Measurements from ENCODE around the gene EIF5A.
"Not testable (repeated sequence)": the region's sequence is repeated elsewhere in the genome, so short reads cannot be mapped to it uniquely, and the experiment has no call there.

EIF5A gene

DNA sequence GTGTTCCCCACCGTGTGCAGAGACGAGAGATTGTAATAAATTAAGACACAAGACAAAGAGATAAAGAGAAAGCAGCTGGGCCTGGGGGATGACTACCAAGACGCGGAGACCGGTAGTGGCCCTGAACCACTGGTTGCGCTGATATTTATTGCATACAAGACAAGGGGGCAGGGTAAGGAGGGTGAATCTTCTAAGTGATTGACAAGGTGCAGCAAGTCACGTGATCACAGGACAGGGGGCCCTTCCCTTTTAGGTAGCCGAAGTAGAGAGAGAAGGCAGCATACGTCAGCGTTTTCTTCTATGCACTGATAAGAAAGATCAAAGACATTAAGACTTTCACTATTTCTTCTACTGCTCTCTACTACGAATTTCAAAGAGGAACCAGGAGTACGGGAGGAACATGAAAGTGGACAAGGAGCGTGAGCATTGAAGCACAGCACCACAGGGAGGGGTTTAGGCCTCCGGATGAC is 25.2 kb downstream of the EIF5A start:
- DNase-seq (ENCODE audit: low read depth), result not testable (repeated sequence)

GRCh38 chr17:7334938-7335538 is 27.6 kb downstream of the EIF5A start:
- DNase-seq (ENCODE audit: low read depth), result no peak

GRCh38 chr17:7335765-7336164 is 28.3 kb downstream of the EIF5A start:
- not testable (repeated sequence) for DNase-seq (ENCODE audit: low read depth)

DNA sequence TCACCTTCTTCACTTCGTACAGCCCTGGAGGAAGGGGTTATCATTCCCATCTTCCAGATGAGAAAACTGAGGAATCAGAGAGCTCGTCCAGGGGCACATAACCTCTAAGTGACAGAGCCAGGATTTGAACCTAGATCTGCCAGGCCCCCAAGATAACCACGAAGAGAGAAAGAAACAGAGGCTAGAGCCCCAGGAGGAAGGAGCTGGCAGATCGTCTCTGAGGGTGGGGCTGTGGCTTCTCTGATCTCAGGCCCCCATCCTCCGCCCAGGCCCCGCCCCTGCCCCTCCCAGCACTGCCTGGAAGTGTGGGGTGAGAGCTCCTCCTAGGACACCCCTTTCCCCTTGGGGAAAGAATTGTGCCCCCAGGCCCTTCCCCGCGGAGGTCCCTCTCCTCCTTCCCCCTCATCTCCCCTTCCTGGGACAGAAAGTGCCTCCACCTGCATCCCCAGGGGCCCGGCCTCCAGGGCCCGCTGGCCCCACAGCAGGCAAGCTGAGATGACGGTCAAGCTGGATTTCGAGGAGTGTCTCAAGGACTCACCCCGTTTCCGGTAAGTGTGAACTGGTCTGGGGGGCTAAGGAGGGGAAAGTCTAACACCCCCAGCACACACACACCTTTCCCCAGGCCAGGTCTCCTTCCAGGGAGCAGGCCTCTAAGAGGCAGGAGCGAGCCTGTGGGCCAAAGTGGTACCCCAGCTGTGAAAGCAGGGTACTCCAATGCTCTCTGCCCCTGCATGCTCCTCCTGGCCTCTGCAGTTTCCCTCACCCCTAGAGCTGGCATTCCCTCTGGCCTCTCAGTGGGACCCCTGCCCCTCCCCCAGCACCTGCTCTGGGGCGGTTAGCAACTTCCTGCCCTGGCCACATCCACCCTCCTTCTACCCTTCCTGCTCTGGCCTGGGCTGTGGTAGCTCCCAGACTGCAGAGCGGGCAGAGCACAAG is 29.1 kb downstream of the EIF5A start, which contains the start of gene ACAP1:
ACAP1 (plus strand) TSS at position 290 of the 936 bp plus-strand sequence; CDS start at position 496, 206 bp downstream.
- no peak for DNase-seq (ENCODE audit: low read depth)

- DNase-seq (ENCODE audit: low read depth), result not testable (repeated sequence)
These were observed 30.2 kb downstream of the EIF5A start for GRCh38 chr17:7337600-7337999.

- no peak for DNase-seq (ENCODE audit: low read depth)
These were observed 32.8 kb downstream of the EIF5A start for GRCh38 chr17:7340179-7340578.

DNA sequence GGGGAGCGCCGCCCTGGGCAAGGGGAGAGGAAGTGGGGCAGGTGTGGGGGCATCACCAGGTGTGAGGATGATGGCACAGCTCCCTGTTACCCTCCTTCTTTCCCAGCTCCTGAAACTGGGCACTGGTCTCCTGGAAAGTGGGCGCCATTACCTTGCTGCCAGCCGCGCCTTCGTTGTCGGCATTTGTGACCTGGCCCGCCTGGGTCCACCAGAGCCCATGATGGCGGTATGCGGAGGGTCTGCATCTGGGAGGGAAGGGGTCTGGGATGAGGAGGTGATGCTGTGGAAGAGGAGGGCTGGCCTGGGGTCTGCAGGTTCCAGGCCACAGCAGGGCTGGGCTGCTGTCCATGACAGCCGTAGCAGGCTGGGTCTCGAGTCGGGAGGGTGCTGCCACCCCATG is 34.4 kb downstream of the EIF5A start:
- DNase-seq (ENCODE audit: low read depth), result no peak

DNA sequence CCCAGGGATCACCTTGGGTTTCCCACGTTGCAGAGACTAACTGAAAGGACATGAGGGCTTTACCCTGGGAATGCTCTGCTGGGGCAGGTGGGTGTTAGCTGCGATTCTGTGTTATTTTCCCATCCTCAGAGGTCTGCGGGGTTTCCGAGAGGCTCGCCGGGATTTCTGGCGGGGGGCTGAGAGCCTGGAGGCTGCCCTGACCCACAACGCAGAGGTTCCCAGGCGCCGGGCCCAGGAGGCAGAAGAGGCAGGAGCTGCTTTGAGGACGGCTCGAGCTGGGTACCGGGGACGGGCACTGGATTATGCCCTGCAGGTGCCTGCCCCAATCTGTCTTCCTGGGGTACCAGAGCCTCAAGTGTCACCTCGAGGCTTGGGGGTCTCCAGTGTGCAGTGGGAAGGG is 35.8 kb downstream of the EIF5A start:
- no peak for DNase-seq (ENCODE audit: low read depth)

GRCh38 chr17:7346761-7347614 is 39.6 kb downstream of the EIF5A start:
- DNase-seq (ENCODE audit: low read depth), result no peak

GRCh38 chr17:7347630-7348477 is 40.4 kb downstream of the EIF5A start:
- DNase-seq (ENCODE audit: low read depth), result no peak

DNA sequence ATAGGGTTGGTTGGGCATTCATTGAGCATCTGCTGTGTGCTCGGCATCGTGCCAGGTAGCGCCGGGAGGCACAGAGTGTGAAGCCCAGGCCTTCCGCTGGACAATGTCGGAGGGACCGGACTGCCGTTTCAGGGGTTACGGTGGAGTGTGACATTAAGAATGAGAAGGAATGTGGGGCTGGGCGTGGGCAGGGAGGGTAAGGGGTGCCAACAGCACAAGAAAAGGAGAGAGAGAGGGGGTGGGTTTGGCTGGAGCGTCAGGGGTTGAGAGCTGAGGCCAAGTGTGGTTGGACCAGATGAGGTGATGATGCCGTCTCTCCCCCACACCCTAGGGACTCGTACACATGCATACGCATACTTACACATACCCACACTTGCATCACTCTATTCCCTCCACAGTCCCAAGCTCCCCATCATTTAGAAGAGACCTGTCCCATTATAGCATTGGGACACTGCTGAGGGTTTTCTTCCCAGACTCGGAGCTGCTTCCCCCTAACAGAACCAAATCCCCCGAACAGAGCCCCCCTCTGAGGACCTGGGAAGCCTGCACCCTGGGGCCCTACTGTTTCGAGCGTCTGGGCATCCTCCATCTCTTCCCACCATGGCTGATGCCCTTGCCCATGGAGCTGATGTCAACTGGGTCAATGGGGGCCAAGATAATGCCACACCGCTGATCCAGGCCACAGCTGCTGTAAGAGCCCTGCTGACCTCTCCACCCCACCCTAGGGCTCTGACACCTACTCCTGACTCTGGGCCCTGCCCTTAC is 41.2 kb downstream of the EIF5A start:
- DNase-seq (ENCODE audit: low read depth), result no peak

- DNase-seq (ENCODE audit: low read depth), result no peak
These were observed 44.5 kb downstream of the EIF5A start, which contains the start of gene KCTD11 for GRCh38 chr17:7351665-7352502. TSS of gene KCTD11 (plus strand) at chr17:7352162.

- no peak for DNase-seq (ENCODE audit: low read depth)
These were observed 45.1 kb downstream of the EIF5A start for GRCh38 chr17:7352503-7352889.

GRCh38 chr17:7352910-7353635 is 45.6 kb downstream of the EIF5A start:
- no peak for DNase-seq (ENCODE audit: low read depth)

DNA sequence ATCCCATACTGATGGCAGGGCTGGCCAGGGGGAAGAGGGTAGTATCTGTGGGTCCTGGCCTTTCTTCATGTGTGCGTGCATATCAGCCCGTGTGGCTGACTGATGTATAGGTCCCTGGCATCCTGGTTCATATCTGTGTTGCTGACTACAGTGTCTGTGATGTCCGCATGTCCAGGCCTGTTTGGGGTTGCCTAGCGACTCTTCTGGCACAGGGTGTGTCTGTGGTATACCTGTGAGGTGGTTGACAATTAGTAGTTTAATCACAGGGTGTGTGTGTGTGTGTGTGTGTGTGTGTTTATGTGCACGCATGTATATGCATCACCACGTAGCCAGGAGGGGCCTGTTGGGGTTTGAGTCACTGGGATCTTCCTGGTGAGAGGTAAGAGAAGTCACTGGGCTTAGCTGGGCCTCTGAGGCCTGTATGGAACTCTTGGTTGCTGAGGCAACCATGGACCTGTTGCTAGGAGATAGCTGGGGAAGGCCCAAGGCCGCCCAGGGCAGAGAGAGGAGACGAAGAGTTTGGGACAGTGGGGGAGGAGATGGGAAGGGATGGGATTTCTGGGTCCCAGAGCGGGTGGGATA is 46.9 kb downstream of the EIF5A start:
- no peak for DNase-seq (ENCODE audit: low read depth)

- DNase-seq (ENCODE audit: low read depth), result no peak
These were observed 47.6 kb downstream of the EIF5A start, which contains the start of gene TMEM95 for GRCh38 chr17:7355053-7355452. TSS of gene TMEM95 (plus strand) at chr17:7355156. CDS start at chr17:7355205, 49 bp downstream.

DNA sequence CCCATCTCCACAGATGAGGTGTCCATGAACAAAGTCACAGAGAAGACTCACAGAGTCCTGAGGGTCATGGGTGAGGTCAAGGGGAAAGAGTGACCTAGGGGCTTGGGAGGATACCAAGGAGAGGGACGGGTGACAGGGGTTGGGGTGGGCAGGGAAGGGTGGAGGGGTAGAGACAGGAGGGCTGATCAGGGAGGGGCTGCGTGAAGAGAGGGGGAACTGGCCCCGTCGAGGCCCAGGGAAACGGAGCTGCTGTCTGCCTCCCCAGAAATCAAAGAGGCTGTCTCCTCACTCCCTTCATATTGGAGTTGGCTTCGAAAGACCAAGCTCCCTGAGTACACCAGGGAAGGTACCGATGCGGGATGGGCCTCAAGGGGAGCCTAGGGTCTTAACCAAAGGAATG is 48.1 kb downstream of the EIF5A start:
- DNase-seq (ENCODE audit: low read depth), result no peak

DNA sequence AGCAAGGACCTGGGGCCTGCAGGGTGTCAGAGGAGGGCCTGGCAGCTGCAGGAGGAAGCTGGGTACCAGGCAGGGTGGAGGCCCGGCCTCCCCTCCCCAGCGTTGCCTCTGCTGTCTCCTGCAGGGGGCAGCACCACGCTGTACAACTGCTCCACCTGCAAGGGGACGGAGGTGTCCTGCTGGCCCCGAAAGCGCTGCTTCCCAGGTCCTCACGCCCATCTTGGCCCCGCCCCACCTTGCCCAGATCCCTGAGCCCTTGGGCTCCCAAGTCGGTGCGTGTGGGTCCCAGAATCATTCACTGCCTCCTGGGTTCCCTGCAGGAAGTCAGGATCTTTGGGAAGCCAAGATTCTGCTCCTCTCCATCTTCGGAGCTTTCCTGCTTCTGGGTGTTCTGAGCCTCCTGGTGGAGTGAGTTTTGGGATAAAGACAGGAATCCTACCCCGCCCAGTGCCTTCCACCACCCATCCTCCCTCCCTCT is 48.7 kb downstream of the EIF5A start:
- DNase-seq (ENCODE audit: low read depth), result no peak
